Measurements from ENCODE around the gene AURKA. TPM values are rescaled to one million over a fixed set of nuclear protein-coding genes. Genes with fewer than 3 reads are reported as not detected.

AURKA gene
- 34.2 and 38.0 TPM in 2 replicates for total RNA-seq (2012; rRNA removed)

- H3K9me3 ChIP-seq (replicated peaks; ENCODE audit: low read length) = no peaks in the 10 kb centered on the region
- peaks cover 32% of the 10 kb centered on the region for H3K36me3 ChIP-seq (ENCODE audit: insufficient read depth, low read length)
- peaks cover 18% of the 10 kb centered on the region for H3K4me1 ChIP-seq (ENCODE audit: control insufficient read depth, insufficient read depth, low read length)
- H3K4me3 ChIP-seq (ENCODE audit: low read length) = peak within 1 kb of the TSS; percentile 87
- H3K9ac ChIP-seq (ENCODE audit: low read depth, low read length) = peak within 1 kb of the TSS; percentile 93
- H3K27me3 ChIP-seq (ENCODE audit: control insufficient read depth, insufficient read depth, low read length) = no peaks in the 10 kb centered on the region
- peak within 1 kb of the TSS; percentile 86 for H3K4me2 ChIP-seq (ENCODE audit: low read length)
Observed at GRCh38 chr20:56392132-56392880, at the start of gene AURKA, which contains the start of gene CSTF1. TSS of gene AURKA (minus strand) at chr20:56392215. CDS start at chr20:56388197, 4,018 bp downstream. TSS of gene CSTF1 (plus strand) at chr20:56392645. CDS start at chr20:56395553, 2,908 bp downstream.

GRCh38 chr20:56440346-56441007 lies 48.5 kb upstream of the AURKA start:
- H3K9ac ChIP-seq (ENCODE audit: low read depth, low read length) = peak overlapping the region; percentile 31
- H3K36me3 ChIP-seq (ENCODE audit: insufficient read depth, low read length) = no peaks in the 10 kb centered on the region
- no peaks in the 10 kb centered on the region for H3K27me3 ChIP-seq (ENCODE audit: control insufficient read depth, insufficient read depth, low read length)
- peaks cover 20% of the 10 kb centered on the region for H3K4me1 ChIP-seq (ENCODE audit: control insufficient read depth, insufficient read depth, low read length)
- H3K9me3 ChIP-seq (replicated peaks; ENCODE audit: low read length) = no peaks in the 10 kb centered on the region
- H3K4me3 ChIP-seq (ENCODE audit: low read length) = no peak overlapping the region
- H3K4me2 ChIP-seq (ENCODE audit: low read length) = no peak overlapping the region

GRCh38 chr20:56439771-56440291 lies 47.8 kb upstream of the AURKA start:
- Histone ChIP-seq H3K4me3 (ENCODE audit: low read length) (no peak overlapping the region), H3K9ac (ENCODE audit: low read depth, low read length) (peak overlapping the region; percentile 31), H3K9me3 (replicated peaks; ENCODE audit: low read length) (no peaks in the 10 kb centered on the region), H3K27me3 (ENCODE audit: control insufficient read depth, insufficient read depth, low read length) (no peaks in the 10 kb centered on the region), H3K4me2 (ENCODE audit: low read length) (no peak overlapping the region), H3K36me3 (ENCODE audit: insufficient read depth, low read length) (no peaks in the 10 kb centered on the region), H3K4me1 (ENCODE audit: control insufficient read depth, insufficient read depth, low read length) (peaks cover 20% of the 10 kb centered on the region)

GRCh38 chr20:56438284-56438683 lies 46.3 kb upstream of the AURKA start:
- H3K4me2 ChIP-seq (ENCODE audit: low read length) = no peak overlapping the region
- peaks cover 23% of the 10 kb centered on the region for H3K4me1 ChIP-seq (ENCODE audit: control insufficient read depth, insufficient read depth, low read length)
- no peaks in the 10 kb centered on the region for H3K27me3 ChIP-seq (ENCODE audit: control insufficient read depth, insufficient read depth, low read length)
- H3K36me3 ChIP-seq (ENCODE audit: insufficient read depth, low read length) = no peaks in the 10 kb centered on the region
- H3K4me3 ChIP-seq (ENCODE audit: low read length) = no peak overlapping the region
- no peaks in the 10 kb centered on the region for H3K9me3 ChIP-seq (replicated peaks; ENCODE audit: low read length)
- H3K9ac ChIP-seq (ENCODE audit: low read depth, low read length) = no peak overlapping the region

GRCh38 chr20:56437196-56437960 lies 45.4 kb upstream of the AURKA start:
- no peaks in the 10 kb centered on the region for H3K27me3 ChIP-seq (ENCODE audit: control insufficient read depth, insufficient read depth, low read length)
- H3K4me2 ChIP-seq (ENCODE audit: low read length) = no peak overlapping the region
- H3K9ac ChIP-seq (ENCODE audit: low read depth, low read length) = no peak overlapping the region
- peaks cover 23% of the 10 kb centered on the region for H3K4me1 ChIP-seq (ENCODE audit: control insufficient read depth, insufficient read depth, low read length)
- H3K4me3 ChIP-seq (ENCODE audit: low read length) = no peak overlapping the region
- H3K9me3 ChIP-seq (replicated peaks; ENCODE audit: low read length) = no peaks in the 10 kb centered on the region
- no peaks in the 10 kb centered on the region for H3K36me3 ChIP-seq (ENCODE audit: insufficient read depth, low read length)

- Histone ChIP-seq H3K9ac (ENCODE audit: low read depth, low read length) (no peak overlapping the region), H3K4me3 (ENCODE audit: low read length) (no peak overlapping the region), H3K9me3 (replicated peaks; ENCODE audit: low read length) (no peaks in the 10 kb centered on the region), H3K4me1 (ENCODE audit: control insufficient read depth, insufficient read depth, low read length) (peaks cover 17% of the 10 kb centered on the region), H3K36me3 (ENCODE audit: insufficient read depth, low read length) (no peaks in the 10 kb centered on the region), H3K27me3 (ENCODE audit: control insufficient read depth, insufficient read depth, low read length) (no peaks in the 10 kb centered on the region), H3K4me2 (ENCODE audit: low read length) (no peak overlapping the region)
Observed at GRCh38 chr20:56433880-56434255, 41.9 kb upstream of the AURKA start.

GRCh38 chr20:56433221-56433879 lies 41.3 kb upstream of the AURKA start:
- Histone ChIP-seq H3K4me3 (ENCODE audit: low read length) (no peak overlapping the region), H3K9me3 (replicated peaks; ENCODE audit: low read length) (no peaks in the 10 kb centered on the region), H3K4me2 (ENCODE audit: low read length) (no peak overlapping the region), H3K9ac (ENCODE audit: low read depth, low read length) (no peak overlapping the region), H3K4me1 (ENCODE audit: control insufficient read depth, insufficient read depth, low read length) (peaks cover 16% of the 10 kb centered on the region), H3K36me3 (ENCODE audit: insufficient read depth, low read length) (no peaks in the 10 kb centered on the region), H3K27me3 (ENCODE audit: control insufficient read depth, insufficient read depth, low read length) (no peaks in the 10 kb centered on the region)

GRCh38 chr20:56431471-56431870 lies 39.5 kb upstream of the AURKA start:
- Histone ChIP-seq H3K27me3 (ENCODE audit: control insufficient read depth, insufficient read depth, low read length) (no peaks in the 10 kb centered on the region), H3K4me2 (ENCODE audit: low read length) (no peak overlapping the region), H3K36me3 (ENCODE audit: insufficient read depth, low read length) (no peaks in the 10 kb centered on the region), H3K9me3 (replicated peaks; ENCODE audit: low read length) (no peaks in the 10 kb centered on the region), H3K4me3 (ENCODE audit: low read length) (no peak overlapping the region), H3K4me1 (ENCODE audit: control insufficient read depth, insufficient read depth, low read length) (peaks cover 16% of the 10 kb centered on the region), H3K9ac (ENCODE audit: low read depth, low read length) (no peak overlapping the region)

GRCh38 chr20:56430957-56431356 lies 38.9 kb upstream of the AURKA start:
- H3K4me3 ChIP-seq (ENCODE audit: low read length) = no peak overlapping the region
- no peaks in the 10 kb centered on the region for H3K36me3 ChIP-seq (ENCODE audit: insufficient read depth, low read length)
- H3K9ac ChIP-seq (ENCODE audit: low read depth, low read length) = no peak overlapping the region
- peaks cover 16% of the 10 kb centered on the region for H3K4me1 ChIP-seq (ENCODE audit: control insufficient read depth, insufficient read depth, low read length)
- H3K4me2 ChIP-seq (ENCODE audit: low read length) = no peak overlapping the region
- no peaks in the 10 kb centered on the region for H3K9me3 ChIP-seq (replicated peaks; ENCODE audit: low read length)
- no peaks in the 10 kb centered on the region for H3K27me3 ChIP-seq (ENCODE audit: control insufficient read depth, insufficient read depth, low read length)

GRCh38 chr20:56430461-56430860 lies 38.4 kb upstream of the AURKA start:
- Histone ChIP-seq H3K9me3 (replicated peaks; ENCODE audit: low read length) (no peaks in the 10 kb centered on the region), H3K4me3 (ENCODE audit: low read length) (no peak overlapping the region), H3K9ac (ENCODE audit: low read depth, low read length) (no peak overlapping the region), H3K4me2 (ENCODE audit: low read length) (no peak overlapping the region), H3K36me3 (ENCODE audit: insufficient read depth, low read length) (no peaks in the 10 kb centered on the region), H3K27me3 (ENCODE audit: control insufficient read depth, insufficient read depth, low read length) (no peaks in the 10 kb centered on the region), H3K4me1 (ENCODE audit: control insufficient read depth, insufficient read depth, low read length) (peaks cover 16% of the 10 kb centered on the region)

- Histone ChIP-seq H3K4me3 (ENCODE audit: low read length) (no peak overlapping the region), H3K9me3 (replicated peaks; ENCODE audit: low read length) (no peaks in the 10 kb centered on the region), H3K4me2 (ENCODE audit: low read length) (peak overlapping the region; percentile 63), H3K4me1 (ENCODE audit: control insufficient read depth, insufficient read depth, low read length) (peaks cover 16% of the 10 kb centered on the region), H3K9ac (ENCODE audit: low read depth, low read length) (no peak overlapping the region), H3K27me3 (ENCODE audit: control insufficient read depth, insufficient read depth, low read length) (no peaks in the 10 kb centered on the region), H3K36me3 (ENCODE audit: insufficient read depth, low read length) (no peaks in the 10 kb centered on the region)
Observed at GRCh38 chr20:56429941-56430340, 37.9 kb upstream of the AURKA start.
